AG08395 (cell line): ENCODE results near the gene GYG1.

Source experiments
- DNase-seq: peaks from one replicate; pipeline ENCODE4 v3.0.0; 2012; ENCODE audit warnings: mixed read lengths, low spot score

Gene GYG1

GRCh38 chr3:149016669-149017541, 25.6 kb downstream of the GYG1 start:
- peak; percentile 87 for DNase-seq

- DNase-seq = peak; percentile 26
These were observed 26.9 kb downstream of the GYG1 start for GRCh38 chr3:149018247-149018646.

- DNase-seq = no peak
These were observed 28.2 kb downstream of the GYG1 start for GRCh38 chr3:149019580-149019979.

GRCh38 chr3:149020196-149020838, 29.0 kb downstream of the GYG1 start:
- DNase-seq = no peak

GRCh38 chr3:149020839-149021252, 29.5 kb downstream of the GYG1 start:
- DNase-seq = no peak

- no peak for DNase-seq
These were observed 30.5 kb downstream of the GYG1 start for GRCh38 chr3:149021830-149022229.

- no peak for DNase-seq
These were observed 32.6 kb downstream of the GYG1 start for GRCh38 chr3:149023951-149024350.

GRCh38 chr3:149026718-149027117, 35.4 kb downstream of the GYG1 start:
- no peak for DNase-seq

GRCh38 chr3:149031096-149031495, 39.8 kb downstream of the GYG1 start:
- DNase-seq = no peak

- no peak for DNase-seq
These were observed 46.3 kb downstream of the GYG1 start for GRCh38 chr3:149037684-149038083.

GRCh38 chr3:149038322-149038721, 47.0 kb downstream of the GYG1 start:
- no peak for DNase-seq

- peak; percentile 25 for DNase-seq
These were observed 51.5 kb downstream of the GYG1 start for GRCh38 chr3:149042789-149043386.

GRCh38 chr3:149044339-149045083, 53.2 kb downstream of the GYG1 start:
- DNase-seq = no peak

GRCh38 chr3:149055575-149055974, 64.2 kb downstream of the GYG1 start:
- DNase-seq = no peak

- DNase-seq = no peak
These were observed 66.9 kb downstream of the GYG1 start for GRCh38 chr3:149058198-149058597.

GRCh38 chr3:149058602-149059001, 67.3 kb downstream of the GYG1 start:
- DNase-seq = no peak

GRCh38 chr3:149061776-149062175, 70.4 kb downstream of the GYG1 start:
- no peak for DNase-seq

- DNase-seq = no peak
These were observed 76.5 kb downstream of the GYG1 start for GRCh38 chr3:149067883-149068282.
